Amniotic stem cell (primary cell): ENCODE data around the gene KDELR3.

Experiments
- DNase-seq: peaks from one replicate; lab custom pipeline; 2025; lab: John Stamatoyannopoulos, UW

KDELR3 gene

DNA sequence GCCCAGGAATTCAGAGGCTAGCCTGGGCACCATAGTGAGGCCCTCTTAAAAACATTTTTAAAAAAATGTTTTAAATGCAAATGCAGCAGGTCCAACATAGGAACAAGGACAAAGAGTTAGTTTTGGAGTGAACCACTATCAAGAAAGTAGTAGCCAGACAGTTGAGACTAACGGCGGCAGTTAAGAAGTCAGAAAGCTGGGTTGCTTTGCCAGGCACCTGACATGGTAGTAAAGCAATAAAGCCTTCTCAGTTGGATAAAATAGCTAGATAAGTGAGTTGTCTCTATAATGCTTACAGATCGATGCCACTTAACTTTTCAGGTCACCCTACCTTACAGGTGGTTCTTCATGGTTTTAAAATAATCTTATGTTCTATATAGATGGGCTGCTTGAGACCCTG lies 55.1 kb downstream of the KDELR3 start:
- no peak for DNase-seq

GRCh38 chr22:38523479-38523878 lies 55.6 kb downstream of the KDELR3 start:
- DNase-seq: no peak

DNA sequence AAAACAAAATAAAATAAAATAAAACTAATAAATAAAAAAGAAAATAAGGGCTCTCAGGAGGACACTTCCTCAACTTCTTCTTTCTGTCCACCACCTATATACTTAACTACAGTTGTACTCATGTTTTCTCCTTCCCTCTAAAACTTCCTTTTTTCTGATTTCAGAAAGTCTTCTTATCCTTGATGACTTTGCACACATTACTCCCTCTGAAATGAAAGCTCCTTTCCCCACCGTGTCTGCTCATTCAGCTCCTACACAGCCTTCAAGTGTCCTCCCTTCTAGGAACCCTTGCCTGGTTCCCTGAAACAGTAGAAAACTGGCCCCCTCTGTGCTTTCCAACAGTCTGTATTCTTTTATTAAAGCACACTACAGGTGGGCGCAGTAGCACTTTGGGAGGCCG lies 56.5 kb downstream of the KDELR3 start:
- DNase-seq: no peak

DNA sequence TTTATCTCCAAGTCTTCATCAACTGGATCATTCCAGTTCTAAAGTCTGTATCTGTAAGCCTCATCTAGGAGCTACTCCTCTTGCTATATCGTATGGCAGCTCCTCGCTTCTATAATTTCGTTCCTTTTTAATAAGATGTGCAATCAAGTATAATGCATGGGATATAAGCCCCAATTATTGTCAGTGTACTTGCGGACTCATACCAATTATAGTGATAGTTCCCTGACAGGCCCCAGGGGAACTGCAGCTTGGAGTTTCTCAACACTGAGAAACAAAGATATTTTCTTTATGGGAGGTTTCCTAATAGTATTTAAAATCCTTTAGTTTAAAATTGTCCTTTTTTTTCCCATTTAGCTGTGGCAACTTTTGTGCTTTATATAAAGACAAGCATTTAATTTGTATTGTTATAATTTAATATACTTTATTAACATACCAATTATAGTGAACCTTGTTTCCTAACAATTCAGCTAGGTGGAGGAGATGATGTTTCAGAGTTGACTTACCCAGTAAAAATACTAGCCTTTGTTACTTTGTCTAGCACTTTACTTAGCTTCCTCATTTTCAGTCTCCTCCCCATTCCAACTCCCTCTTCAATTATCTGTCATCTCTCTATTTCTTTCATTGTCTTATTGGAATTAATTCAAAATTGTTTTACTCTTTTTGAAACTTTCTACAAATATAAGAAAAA lies 63.5 kb downstream of the KDELR3 start:
- no peak for DNase-seq
